ENCODE measurements around the gene RAB8B. TPM values are rescaled to one million over a fixed set of nuclear protein-coding genes. Genes with fewer than 3 reads are reported as not detected.

The RAB8B gene
- total and polyA plus RNA-seq, 9 of the 15 experiments (the other 6 are each of a cell fraction or from before 2014, with no cell fraction given) = 7.8 to 32.1 (median 24.2) TPM

DNA sequence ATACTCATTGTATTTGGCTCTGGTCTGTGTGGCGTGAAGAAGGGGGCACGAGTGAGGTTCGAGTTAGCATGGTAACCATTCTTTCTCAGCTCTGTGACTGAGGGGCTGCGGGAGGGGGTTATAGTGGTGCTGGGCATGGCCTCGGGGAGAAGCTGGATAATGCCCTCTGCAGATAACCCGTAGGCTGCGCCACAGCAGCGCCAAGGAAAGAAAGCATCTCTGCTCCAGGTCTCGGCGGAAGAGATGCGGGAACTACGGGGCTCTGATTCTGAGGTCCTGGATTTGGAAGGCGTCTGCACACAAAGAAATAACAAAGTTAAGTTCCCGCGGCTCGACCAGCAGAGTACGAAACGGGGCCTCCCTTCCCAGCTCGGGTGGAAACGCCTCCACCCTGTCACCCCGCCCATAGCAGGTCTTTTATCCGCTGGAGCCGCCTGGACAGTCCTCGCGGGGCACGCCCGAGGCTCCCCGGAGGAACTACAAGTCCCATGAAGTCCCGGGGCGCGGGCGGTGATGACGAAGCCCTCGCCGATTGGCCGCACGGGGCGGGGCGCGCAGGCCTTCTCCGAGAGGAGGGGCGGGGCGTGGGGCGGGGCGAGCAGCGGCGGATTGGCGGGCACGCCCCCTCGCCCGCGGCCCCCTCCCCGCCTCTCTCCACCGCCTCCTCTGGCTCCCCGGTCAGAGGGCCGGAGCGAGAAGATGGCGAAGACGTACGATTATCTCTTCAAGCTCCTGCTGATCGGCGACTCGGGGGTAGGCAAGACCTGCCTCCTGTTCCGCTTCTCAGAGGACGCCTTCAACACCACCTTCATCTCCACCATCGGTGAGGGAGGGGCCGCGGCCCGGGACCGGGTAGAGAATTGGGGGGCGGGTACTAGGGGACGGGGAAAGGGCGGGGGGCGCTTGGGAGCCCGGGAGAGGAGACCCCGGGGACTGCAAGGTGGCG, at the start of gene RAB8B (continued):
- TF ChIP-seq SIN3B (IDR thresholded peaks at IDR 0.05; ENCODE audit: low read depth) (no peak), CREB1 (IDR thresholded peaks at IDR 0.05) (peak; percentile 96), CREB1 (CRISPR knock-in tag; IDR thresholded peaks at IDR 0.05) (peak; percentile 97), RBFOX2 (IDR thresholded peaks at IDR 0.05; ENCODE audit: low read depth, low read length) (peak; percentile 80), HLTF (IDR thresholded peaks at IDR 0.05) (no peak), COPS2 (conservative IDR thresholded peaks at IDR 0.05) (no peak), PHB2 (IDR thresholded peaks at IDR 0.05; ENCODE audit: low read depth) (no peak), DPF2 (IDR thresholded peaks at IDR 0.05) (no peak; the same call in 1 of the 2 replicates), BRD9 (IDR thresholded peaks at IDR 0.05; ENCODE audit: low read depth, partially characterized antibody) (no peak), FOXA1 (IDR thresholded peaks at IDR 0.05; ENCODE audit: borderline replicate concordance) (no peak), HDAC1 (IDR thresholded peaks at IDR 0.05) (0 out of 4 replicates have a peak, but pooled peaks of 1 of the 2 experiments have one; percentile 11), PHF8 (IDR thresholded peaks at IDR 0.05; ENCODE audit: borderline replicate concordance, low read length) (peak; percentile 66; the same call in 1 of the 2 replicates), RBM25 (IDR thresholded peaks at IDR 0.05; ENCODE audit: low read depth, low read length, severe bottlenecking) (peak; percentile 23), SREBF1 (IDR thresholded peaks at IDR 0.05; ENCODE audit: borderline replicate concordance, low read depth, low read length) (no peak), ZNF324 (CRISPR knock-in tag; IDR thresholded peaks at IDR 0.05) (no peak), BMI1 (IDR thresholded peaks at IDR 0.05; ENCODE audit: low read length) (no peak), CXXC5 (CRISPR knock-in tag; IDR thresholded peaks at IDR 0.05) (peak; percentile 74), TAF1 (IDR thresholded peaks at IDR 0.05; ENCODE audit: control insufficient read depth, extremely low read depth, insufficient read depth, low read length, severe bottlenecking) (peak; percentile 87), SIN3A (IDR thresholded peaks at IDR 0.05; ENCODE audit: borderline replicate concordance in 2 of 2, control insufficient read depth in 1 of 2, low read depth in 2 of 2, low read length in 2 of 2) (peak; percentile 14 to 55; a peak in 1 of 4 replicates), ZNF143 (CRISPR knock-in tag; IDR thresholded peaks at IDR 0.05) (peak; percentile 95)
- TF ChIP-seq, protein P1, sequence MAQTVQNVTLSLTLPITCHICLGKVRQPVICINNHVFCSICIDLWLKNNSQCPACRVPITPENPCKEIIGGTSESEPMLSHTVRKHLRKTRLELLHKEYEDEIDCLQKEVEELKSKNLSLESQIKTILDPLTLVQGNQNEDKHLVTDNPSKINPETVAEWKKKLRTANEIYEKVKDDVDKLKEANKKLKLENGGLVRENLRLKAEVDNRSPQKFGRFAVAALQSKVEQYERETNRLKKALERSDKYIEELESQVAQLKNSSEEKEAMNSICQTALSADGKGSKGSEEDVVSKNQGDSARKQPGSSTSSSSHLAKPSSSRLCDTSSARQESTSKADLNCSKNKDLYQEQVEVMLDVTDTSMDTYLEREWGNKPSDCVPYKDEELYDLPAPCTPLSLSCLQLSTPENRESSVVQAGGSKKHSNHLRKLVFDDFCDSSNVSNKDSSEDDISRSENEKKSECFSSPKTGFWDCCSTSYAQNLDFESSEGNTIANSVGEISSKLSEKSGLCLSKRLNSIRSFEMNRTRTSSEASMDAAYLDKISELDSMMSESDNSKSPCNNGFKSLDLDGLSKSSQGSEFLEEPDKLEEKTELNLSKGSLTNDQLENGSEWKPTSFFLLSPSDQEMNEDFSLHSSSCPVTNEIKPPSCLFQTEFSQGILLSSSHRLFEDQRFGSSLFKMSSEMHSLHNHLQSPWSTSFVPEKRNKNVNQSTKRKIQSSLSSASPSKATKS (CRISPR knock-in tag; IDR thresholded peaks at IDR 0.05) = no peak
- TF ChIP-seq, protein P2, sequence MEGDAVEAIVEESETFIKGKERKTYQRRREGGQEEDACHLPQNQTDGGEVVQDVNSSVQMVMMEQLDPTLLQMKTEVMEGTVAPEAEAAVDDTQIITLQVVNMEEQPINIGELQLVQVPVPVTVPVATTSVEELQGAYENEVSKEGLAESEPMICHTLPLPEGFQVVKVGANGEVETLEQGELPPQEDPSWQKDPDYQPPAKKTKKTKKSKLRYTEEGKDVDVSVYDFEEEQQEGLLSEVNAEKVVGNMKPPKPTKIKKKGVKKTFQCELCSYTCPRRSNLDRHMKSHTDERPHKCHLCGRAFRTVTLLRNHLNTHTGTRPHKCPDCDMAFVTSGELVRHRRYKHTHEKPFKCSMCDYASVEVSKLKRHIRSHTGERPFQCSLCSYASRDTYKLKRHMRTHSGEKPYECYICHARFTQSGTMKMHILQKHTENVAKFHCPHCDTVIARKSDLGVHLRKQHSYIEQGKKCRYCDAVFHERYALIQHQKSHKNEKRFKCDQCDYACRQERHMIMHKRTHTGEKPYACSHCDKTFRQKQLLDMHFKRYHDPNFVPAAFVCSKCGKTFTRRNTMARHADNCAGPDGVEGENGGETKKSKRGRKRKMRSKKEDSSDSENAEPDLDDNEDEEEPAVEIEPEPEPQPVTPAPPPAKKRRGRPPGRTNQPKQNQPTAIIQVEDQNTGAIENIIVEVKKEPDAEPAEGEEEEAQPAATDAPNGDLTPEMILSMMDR (IDR thresholded peaks at IDR 0.05 in 2 of 3, conservative IDR thresholded peaks at IDR 0.05 in 1 of 3; ENCODE audit: insufficient read depth in 2 of 3, low read depth in 1 of 3, low read length in 3 of 3) = peak in 1 of 3 experiments; percentile 15; a peak in 2 of 6 replicates
- TF ChIP-seq, protein P3, sequence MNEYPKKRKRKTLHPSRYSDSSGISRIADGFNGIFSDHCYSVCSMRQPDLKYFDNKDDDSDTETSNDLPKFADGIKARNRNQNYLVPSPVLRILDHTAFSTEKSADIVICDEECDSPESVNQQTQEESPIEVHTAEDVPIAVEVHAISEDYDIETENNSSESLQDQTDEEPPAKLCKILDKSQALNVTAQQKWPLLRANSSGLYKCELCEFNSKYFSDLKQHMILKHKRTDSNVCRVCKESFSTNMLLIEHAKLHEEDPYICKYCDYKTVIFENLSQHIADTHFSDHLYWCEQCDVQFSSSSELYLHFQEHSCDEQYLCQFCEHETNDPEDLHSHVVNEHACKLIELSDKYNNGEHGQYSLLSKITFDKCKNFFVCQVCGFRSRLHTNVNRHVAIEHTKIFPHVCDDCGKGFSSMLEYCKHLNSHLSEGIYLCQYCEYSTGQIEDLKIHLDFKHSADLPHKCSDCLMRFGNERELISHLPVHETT (CRISPR knock-in tag; conservative IDR thresholded peaks at IDR 0.05 in 1 of 2, IDR thresholded peaks at IDR 0.05 in 1 of 2) = no peak
